K562 (cell line): ENCODE results near the gene HEATR1. TPM values are rescaled to one million over a fixed set of nuclear protein-coding genes. Genes with fewer than 3 reads are reported as not detected.
A peak's percentile ranks its signal among the peaks of the same experiment; 100 is the strongest.

ENCODE experiments used
- BACH1 ChIP-seq: fragments of 200-800 bp; sonication (Bioruptor generic); IDR thresholded peaks from 2 replicates; pipeline ENCODE4 v1.6.1; 2016; ENCODE audit warnings: missing genetic modification characterization, missing compliant biosample characterization
- CCAR2 ChIP-seq: fragments of 200-400 bp; formaldehyde crosslinking; IDR thresholded peaks from 2 replicates; pipeline ENCODE4 v1.6.1; 2017; ENCODE audit warnings: mild to moderate bottlenecking, low read depth, low read length
- CREBBP ChIP-seq: IDR thresholded peaks from one replicate; pipeline ENCODE4 v1.6.1; 2012; ENCODE audit warnings: low read depth, mild to moderate bottlenecking, control low read depth, inconsistent platforms, low read length
- HDGF ChIP-seq: fragments of 450-650 bp; IDR thresholded peaks from 2 replicates; pipeline ENCODE4 v1.6.1; 2016
- HMG20B ChIP-seq: fragments of 250-450 bp; sonication (Bioruptor Pico); IDR thresholded peaks from 2 replicates; pipeline ENCODE4 v1.5.0; 2021; ENCODE audit warnings: mild to moderate bottlenecking
- ILF3 ChIP-seq: fragments of 450-650 bp; IDR thresholded peaks from 2 replicates; pipeline ENCODE4 v1.6.1; 2018; ENCODE audit warnings: antibody characterized with exemption, mild to moderate bottlenecking, moderate library complexity, borderline replicate concordance
- MXI1 ChIP-seq: IDR thresholded peaks from 2 replicates; pipeline ENCODE4 v1.6.1; 2011; ENCODE audit warnings: low read depth, mild to moderate bottlenecking, improper control_type of control experiment, low read length
- NCOA6 ChIP-seq: fragments of 450-650 bp; IDR thresholded peaks from 2 replicates; pipeline ENCODE4 v1.6.1; 2017; ENCODE audit warnings: mild to moderate bottlenecking
- NCOR1 ChIP-seq: fragments of 450-650 bp; IDR thresholded peaks from 2 replicates; pipeline ENCODE4 v1.6.1; 2016; ENCODE audit warnings: mild to moderate bottlenecking, moderate library complexity
- RAD51 ChIP-seq: fragments of 450-650 bp; IDR thresholded peaks from 2 replicates; pipeline ENCODE4 v1.7.1; 2016; ENCODE audit warnings: low read depth, mild to moderate bottlenecking, borderline replicate concordance
- SMARCC2 ChIP-seq: fragments of 450-650 bp; IDR thresholded peaks from 2 replicates; pipeline ENCODE4 v1.6.1; 2017; ENCODE audit warnings: antibody characterized with exemption, moderate library complexity, mild to moderate bottlenecking, low read depth
- SMARCE1 ChIP-seq: fragments of 450-650 bp; IDR thresholded peaks from 2 replicates; pipeline ENCODE4 v1.7.1; 2016; ENCODE audit warnings: mild to moderate bottlenecking
- SOX6 ChIP-seq: fragments of 450-650 bp; IDR thresholded peaks from 2 replicates; pipeline ENCODE4 v1.6.1; 2014; ENCODE audit warnings: mild to moderate bottlenecking
- ZBTB33 ChIP-seq: sonication (generic); formaldehyde crosslinking; IDR thresholded peaks from 2 replicates; pipeline ENCODE4 v1.8.1; 2023; ENCODE audit warnings: mild to moderate bottlenecking, missing genetic modification reagents
- ZNF224 ChIP-seq: sonication (generic); formaldehyde crosslinking; IDR thresholded peaks from 2 replicates; pipeline ENCODE4 v1.8.0; 2022; ENCODE audit warnings: mild to moderate bottlenecking, missing genetic modification reagents
- ZNF280B ChIP-seq: fragments of 250-450 bp; sonication (Bioruptor Pico); IDR thresholded peaks from 2 replicates; pipeline ENCODE4 v1.5.1; 2021; ENCODE audit warnings: mild to moderate bottlenecking
- ZNF696 ChIP-seq: fragments of 250-450 bp; sonication (Bioruptor Pico); conservative IDR thresholded peaks from 2 replicates; pipeline ENCODE4 v1.4.0; 2020; ENCODE audit warnings: mild to moderate bottlenecking, moderate library complexity
- ZSCAN29 ChIP-seq: fragments of 450-650 bp; IDR thresholded peaks from 2 replicates; pipeline ENCODE4 v1.6.1; 2017
- polyA plus RNA-seq, 8 experiments: library from polyadenylated mRNA; depleted of rRNA in 4 of 8; stranded (reverse) in 5 of 8; unstranded in 3 of 8; fragments of >200 nt; fragmentation: Nextera tagmentation in 2 of 8; fragmentation: Illumina TruSeq in 1 of 8; extraction: Ambion mirVana in 2 of 8; extraction: Trizol in 1 of 8; gene quantifications; 2 replicates each; pipeline versions ENCODE4 v1.2.1 to v1.2.3, GENCODE V29; 2011 to 2014; ENCODE audit warnings: inconsistent platforms in 1 of 8, missing spikeins in 1 of 8
- total RNA-seq, 7 experiments: library from RNA; depleted of rRNA in 6 of 7; stranded (reverse); fragments of >200 nt in 6 of 7; fragmentation: Illumina TruSeq in 2 of 7; extraction: Trizol in 2 of 7; gene quantifications; 2 replicates each; pipeline versions ENCODE4 v1.2.1 to v1.2.3, GENCODE V29; 2011 to 2021; ENCODE audit warnings: low replicate concordance in 1 of 7
- TF ChIP-seq, protein P1 (sequence below): fragments of 450-650 bp; IDR thresholded peaks from 2 replicates; pipeline ENCODE4 v1.6.1; 2016; ENCODE audit warnings: antibody characterized with exemption
- TF ChIP-seq, protein P2 (sequence below): fragments of 450-650 bp; formaldehyde crosslinking; conservative IDR thresholded peaks from 2 replicates; pipeline ENCODE4 v1.4.0; 2022; ENCODE audit warnings: mild to moderate bottlenecking, missing genetic modification characterization
- TF ChIP-seq, protein P3 (sequence below), 2 experiments: IDR thresholded peaks; 2 replicates each; pipeline ENCODE4 v1.6.1; 2011; ENCODE audit warnings: borderline replicate concordance in 1 of 2, control low read depth in 1 of 2, low read depth in 1 of 2, low read length in 1 of 2, mild to moderate bottlenecking in 1 of 2, mixed read lengths in 1 of 2, moderate library complexity in 1 of 2; ENCODE audit not compliant: insufficient read depth in 1 of 2, insufficient read length in 1 of 2, poor library complexity in 1 of 2, severe bottlenecking in 1 of 2; ENCODE audit errors: extremely low read depth in 1 of 2

HEATR1 gene
- total and polyA plus RNA-seq, 9 of the 15 experiments (the other 6 are each of a cell fraction or from before 2014, with no cell fraction given): 28.3 to 108 (median 50.9) TPM

- TF ChIP-seq, protein P1, sequence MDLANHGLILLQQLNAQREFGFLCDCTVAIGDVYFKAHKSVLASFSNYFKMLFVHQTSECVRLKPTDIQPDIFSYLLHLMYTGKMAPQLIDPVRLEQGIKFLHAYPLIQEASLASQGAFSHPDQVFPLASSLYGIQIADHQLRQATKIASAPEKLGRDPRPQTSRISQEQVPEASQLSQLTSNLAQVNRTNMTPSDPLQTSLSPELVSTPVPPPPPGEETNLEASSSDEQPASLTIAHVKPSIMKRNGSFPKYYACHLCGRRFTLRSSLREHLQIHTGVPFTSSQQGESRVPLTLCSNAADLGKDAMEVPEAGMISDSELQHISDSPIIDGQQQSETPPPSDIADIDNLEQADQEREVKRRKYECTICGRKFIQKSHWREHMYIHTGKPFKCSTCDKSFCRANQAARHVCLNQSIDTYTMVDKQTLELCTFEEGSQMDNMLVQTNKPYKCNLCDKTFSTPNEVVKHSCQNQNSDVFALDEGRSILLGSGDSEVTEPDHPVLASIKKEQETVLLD: no peak; the same call in 1 of the 2 replicates
- no peak for TF ChIP-seq ZNF280B (CRISPR knock-in tag)
- TF ChIP-seq RAD51: peak; percentile 96
- no peak for TF ChIP-seq CREBBP
- TF ChIP-seq NCOA6: no peak
- peak; percentile 41; the same call in 1 of the 2 replicates for TF ChIP-seq SMARCE1
- TF ChIP-seq, protein P2, sequence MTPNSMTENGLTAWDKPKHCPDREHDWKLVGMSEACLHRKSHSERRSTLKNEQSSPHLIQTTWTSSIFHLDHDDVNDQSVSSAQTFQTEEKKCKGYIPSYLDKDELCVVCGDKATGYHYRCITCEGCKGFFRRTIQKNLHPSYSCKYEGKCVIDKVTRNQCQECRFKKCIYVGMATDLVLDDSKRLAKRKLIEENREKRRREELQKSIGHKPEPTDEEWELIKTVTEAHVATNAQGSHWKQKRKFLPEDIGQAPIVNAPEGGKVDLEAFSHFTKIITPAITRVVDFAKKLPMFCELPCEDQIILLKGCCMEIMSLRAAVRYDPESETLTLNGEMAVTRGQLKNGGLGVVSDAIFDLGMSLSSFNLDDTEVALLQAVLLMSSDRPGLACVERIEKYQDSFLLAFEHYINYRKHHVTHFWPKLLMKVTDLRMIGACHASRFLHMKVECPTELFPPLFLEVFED (CRISPR knock-in tag): no peak; the same call in 1 of the 2 replicates
- no peak for TF ChIP-seq HMG20B (CRISPR knock-in tag)
- TF ChIP-seq ZNF696 (CRISPR knock-in tag): no peak
- TF ChIP-seq CCAR2: no peak
- TF ChIP-seq, protein P3, sequence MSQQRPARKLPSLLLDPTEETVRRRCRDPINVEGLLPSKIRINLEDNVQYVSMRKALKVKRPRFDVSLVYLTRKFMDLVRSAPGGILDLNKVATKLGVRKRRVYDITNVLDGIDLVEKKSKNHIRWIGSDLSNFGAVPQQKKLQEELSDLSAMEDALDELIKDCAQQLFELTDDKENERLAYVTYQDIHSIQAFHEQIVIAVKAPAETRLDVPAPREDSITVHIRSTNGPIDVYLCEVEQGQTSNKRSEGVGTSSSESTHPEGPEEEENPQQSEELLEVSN (IDR thresholded peaks at IDR 0.05; ENCODE audit: borderline replicate concordance in 1 of 2, extremely low read depth in 1 of 2, insufficient read depth in 1 of 2, insufficient read length in 1 of 2, low read depth in 1 of 2, low read length in 1 of 2, poor library complexity in 1 of 2, severe bottlenecking in 1 of 2): peak in 1 of 2 experiments; percentile 43
- TF ChIP-seq SMARCC2: no peak
- TF ChIP-seq ZNF224: peak; percentile 78
- no peak for TF ChIP-seq MXI1
- no peak for TF ChIP-seq ILF3
- no peak; the same call in 1 of the 2 replicates for TF ChIP-seq BACH1 (tag)
- 0 out of 2 replicates have a peak, but pooled peaks have one; percentile 6 for TF ChIP-seq NCOR1
- 0 out of 2 replicates have a peak, but pooled peaks have one; percentile 49 for TF ChIP-seq SOX6
- TF ChIP-seq ZBTB33 (CRISPR knock-in tag): peak; percentile 38
- no peak for TF ChIP-seq HDGF
- no peak for TF ChIP-seq ZSCAN29
These were observed 80.0 kb downstream of the HEATR1 start (continued) for GRCh38 chr1:236524142-236524894.
